ENCODE measurements around the gene ZBTB26.
"Not testable (repeated sequence)": the region's sequence is repeated elsewhere in the genome, so short reads cannot be mapped to it uniquely, and the experiment has no call there.

ZBTB26 gene

GRCh38 chr9:122879443-122879842, 51.9 kb downstream of the ZBTB26 start:
- Histone ChIP-seq H3K4me2 (ENCODE audit: low read length, poor library complexity, severe bottlenecking) (no peak overlapping the region), H2AFZ (ENCODE audit: low read depth, low read length) (no peak overlapping the region), H3K9me3 (ENCODE audit: control insufficient read depth, low read length) (no peaks in the 10 kb centered on the region), H3K14ac (ENCODE audit: low read length in 2 of 2) (no peak overlapping the region), H3K9ac (ENCODE audit: low read length) (no peak overlapping the region), H3K18ac (ENCODE audit: low read depth in 1 of 2, low read length in 2 of 2) (no peak overlapping the region), H4K8ac (ENCODE audit: low read length) (no peak overlapping the region), H2AK5ac (ENCODE audit: low read length, severe bottlenecking) (no peak overlapping the region), H3K4ac (ENCODE audit: low read depth in 1 of 2, low read length in 2 of 2) (no peak overlapping the region), H2BK15ac (ENCODE audit: low read depth, poor library complexity, severe bottlenecking) (no peak overlapping the region), H3K27me3 (ENCODE audit: control insufficient read depth in 1 of 2, insufficient read depth in 1 of 2, low read length in 2 of 2) (no peaks in the 10 kb centered on the region), H4K91ac (ENCODE audit: low read length) (no peak overlapping the region), H2BK120ac (ENCODE audit: low read depth, low read length) (no peak overlapping the region), H3K36me3 (ENCODE audit: control insufficient read depth in 1 of 2, insufficient read depth in 2 of 2, low read depth in 1 of 2, low read length in 2 of 2) (peaks cover 37 to 95% of the 10 kb centered on the region in 2 experiments), H3K4me3 (ENCODE audit: insufficient read depth in 1 of 2, low read depth in 1 of 2, low read length in 2 of 2) (no peak overlapping the region), H3K27ac (ENCODE audit: low read length, poor library complexity, severe bottlenecking) (no peak overlapping the region), H2BK5ac (ENCODE audit: low read depth, low read length, poor library complexity, severe bottlenecking) (no peak overlapping the region), H3K23ac (ENCODE audit: low read length in 2 of 2) (no peak overlapping the region), H3K79me1 (replicated peaks; ENCODE audit: low read length, poor library complexity, severe bottlenecking) (peaks cover 14% of the 10 kb centered on the region), H2BK12ac (ENCODE audit: low read length in 2 of 2) (no peak overlapping the region), H3K4me1 (ENCODE audit: control insufficient read depth, insufficient read depth, low read depth, low read length) (no peaks in the 10 kb centered on the region)
- DNase-seq, result no peak
- WGBS, result 100% methylated on average over 1 of the region's 2 CpGs

GRCh38 chr9:122875523-122875922, 55.8 kb downstream of the ZBTB26 start:
- Histone ChIP-seq H3K4me1 (ENCODE audit: control insufficient read depth, insufficient read depth, low read depth, low read length) (no peaks in the 10 kb centered on the region), H3K36me3 (ENCODE audit: control insufficient read depth in 1 of 2, insufficient read depth in 2 of 2, low read depth in 1 of 2, low read length in 2 of 2) (peaks cover 33 to 91% of the 10 kb centered on the region in 2 experiments), H3K4me3 (ENCODE audit: insufficient read depth in 1 of 2, low read depth in 1 of 2, low read length in 2 of 2) (no peak overlapping the region), H3K9me3 (ENCODE audit: control insufficient read depth, low read length) (no peaks in the 10 kb centered on the region), H4K8ac (ENCODE audit: low read length) (no peak overlapping the region), H2BK120ac (ENCODE audit: low read depth, low read length) (no peak overlapping the region), H3K27me3 (ENCODE audit: control insufficient read depth in 1 of 2, insufficient read depth in 1 of 2, low read length in 2 of 2) (no peaks in the 10 kb centered on the region), H3K4me2 (ENCODE audit: low read length, poor library complexity, severe bottlenecking) (no peak overlapping the region), H3K18ac (ENCODE audit: low read depth in 1 of 2, low read length in 2 of 2) (no peak overlapping the region), H2BK12ac (ENCODE audit: low read length in 2 of 2) (no peak overlapping the region), H2AK5ac (ENCODE audit: low read length, severe bottlenecking) (no peak overlapping the region), H3K9ac (ENCODE audit: low read length) (no peak overlapping the region), H3K79me1 (replicated peaks; ENCODE audit: low read length, poor library complexity, severe bottlenecking) (peaks cover 12% of the 10 kb centered on the region), H3K14ac (ENCODE audit: low read length in 2 of 2) (no peak overlapping the region), H3K23ac (ENCODE audit: low read length in 2 of 2) (no peak overlapping the region), H2BK5ac (ENCODE audit: low read depth, low read length, poor library complexity, severe bottlenecking) (no peak overlapping the region), H3K27ac (ENCODE audit: low read length, poor library complexity, severe bottlenecking) (no peak overlapping the region), H2AFZ (ENCODE audit: low read depth, low read length) (no peak overlapping the region), H3K4ac (ENCODE audit: low read depth in 1 of 2, low read length in 2 of 2) (no peak overlapping the region), H2BK15ac (ENCODE audit: low read depth, poor library complexity, severe bottlenecking) (no peak overlapping the region), H4K91ac (ENCODE audit: low read length) (no peak overlapping the region)
- 92% methylated on average over 1 of the region's 1 CpG for WGBS
- no peak for DNase-seq

- WGBS, result no CpG with 5 or more reads among the region's 27 CpGs
- DNase-seq; H4K8ac ChIP-seq (ENCODE audit: low read length); H3K4ac ChIP-seq (ENCODE audit: low read depth in 1 of 2, low read length in 2 of 2); H3K18ac ChIP-seq (ENCODE audit: low read depth in 1 of 2, low read length in 2 of 2); H2BK12ac ChIP-seq (ENCODE audit: low read length in 2 of 2); H2BK15ac ChIP-seq (ENCODE audit: low read depth, poor library complexity, severe bottlenecking); H2BK5ac ChIP-seq (ENCODE audit: low read depth, low read length, poor library complexity, severe bottlenecking); H3K4me1 ChIP-seq (ENCODE audit: control insufficient read depth, insufficient read depth, low read depth, low read length); H3K23ac ChIP-seq (ENCODE audit: low read length in 2 of 2); H2AK5ac ChIP-seq (ENCODE audit: low read length, severe bottlenecking); H4K91ac ChIP-seq (ENCODE audit: low read length); H3K9me3 ChIP-seq (ENCODE audit: control insufficient read depth, low read length); H2AFZ ChIP-seq (ENCODE audit: low read depth, low read length); H3K27ac ChIP-seq (ENCODE audit: low read length, poor library complexity, severe bottlenecking); H2BK120ac ChIP-seq (ENCODE audit: low read depth, low read length); H3K27me3 ChIP-seq (ENCODE audit: control insufficient read depth in 1 of 2, insufficient read depth in 1 of 2, low read length in 2 of 2); H3K9ac ChIP-seq (ENCODE audit: low read length); H3K14ac ChIP-seq (ENCODE audit: low read length in 2 of 2); H3K4me3 ChIP-seq (ENCODE audit: insufficient read depth in 1 of 2, low read depth in 1 of 2, low read length in 2 of 2); H3K79me1 ChIP-seq (replicated peaks; ENCODE audit: low read length, poor library complexity, severe bottlenecking); H3K4me2 ChIP-seq (ENCODE audit: low read length, poor library complexity, severe bottlenecking): not testable (repeated sequence)
- H3K36me3 ChIP-seq (ENCODE audit: control insufficient read depth in 1 of 2, insufficient read depth in 2 of 2, low read depth in 1 of 2, low read length in 2 of 2), result peaks cover 7 to 55% of the 10 kb centered on the region in 2 experiments
These were observed 64.0 kb downstream of the ZBTB26 start for GRCh38 chr9:122867276-122867675.

- DNase-seq, result no peak
- H3K79me1 ChIP-seq (replicated peaks; ENCODE audit: low read length, poor library complexity, severe bottlenecking), result peaks cover 2% of the 10 kb centered on the region
- no peak overlapping the region for H4K91ac ChIP-seq (ENCODE audit: low read length)
- no peak overlapping the region for H4K8ac ChIP-seq (ENCODE audit: low read length)
- H3K23ac ChIP-seq (ENCODE audit: low read length in 2 of 2), result no peak overlapping the region
- no peak overlapping the region for H2BK12ac ChIP-seq (ENCODE audit: low read length in 2 of 2)
- H3K27me3 ChIP-seq (ENCODE audit: control insufficient read depth in 1 of 2, insufficient read depth in 1 of 2, low read length in 2 of 2), result no peaks in the 10 kb centered on the region
- H3K4ac ChIP-seq (ENCODE audit: low read depth in 1 of 2, low read length in 2 of 2), result no peak overlapping the region
- no peak overlapping the region for H3K14ac ChIP-seq (ENCODE audit: low read length in 2 of 2)
- H2AFZ ChIP-seq (ENCODE audit: low read depth, low read length), result no peak overlapping the region
- H3K4me1 ChIP-seq (ENCODE audit: control insufficient read depth, insufficient read depth, low read depth, low read length), result no peaks in the 10 kb centered on the region
- no peak overlapping the region for H2AK5ac ChIP-seq (ENCODE audit: low read length, severe bottlenecking)
- no peak overlapping the region for H3K4me3 ChIP-seq (ENCODE audit: insufficient read depth in 1 of 2, low read depth in 1 of 2, low read length in 2 of 2)
- no peak overlapping the region for H2BK120ac ChIP-seq (ENCODE audit: low read depth, low read length)
- H3K18ac ChIP-seq (ENCODE audit: low read depth in 1 of 2, low read length in 2 of 2), result no peak overlapping the region
- H2BK5ac ChIP-seq (ENCODE audit: low read depth, low read length, poor library complexity, severe bottlenecking), result no peak overlapping the region
- no CpG with 5 or more reads among the region's 5 CpGs for WGBS
- H3K4me2 ChIP-seq (ENCODE audit: low read length, poor library complexity, severe bottlenecking), result no peak overlapping the region
- peaks cover 7 to 59% of the 10 kb centered on the region in 2 experiments for H3K36me3 ChIP-seq (ENCODE audit: control insufficient read depth in 1 of 2, insufficient read depth in 2 of 2, low read depth in 1 of 2, low read length in 2 of 2)
- no peak overlapping the region for H3K27ac ChIP-seq (ENCODE audit: low read length, poor library complexity, severe bottlenecking)
- no peaks in the 10 kb centered on the region for H3K9me3 ChIP-seq (ENCODE audit: control insufficient read depth, low read length)
- H3K9ac ChIP-seq (ENCODE audit: low read length), result no peak overlapping the region
- no peak overlapping the region for H2BK15ac ChIP-seq (ENCODE audit: low read depth, poor library complexity, severe bottlenecking)
These were observed 65.2 kb downstream of the ZBTB26 start for GRCh38 chr9:122866079-122866478.
